DND-41 (cell line): ENCODE measurements around the gene B4GAT1.

Source experiments
- ATAC-seq: fragments of 200-7000 bp; cut with Tn5 transposase; 3 replicates; pipeline ENCODE4 v1.9.1; 2021; ENCODE audit warnings: low read depth; ENCODE audit not compliant: insufficient read depth
- DNase-seq: peaks from one replicate; pipeline ENCODE4 v3.0.0-alpha.2; 2020
- H2AFZ ChIP-seq: 2 replicates; pipeline ENCODE4 v1.6.0; 2012; ENCODE audit warnings: low read depth, low read length
- H3K27ac ChIP-seq: 2 replicates; pipeline ENCODE4 v1.5.1; 2012; ENCODE audit warnings: low read length, inconsistent platforms
- H3K27me3 ChIP-seq: fragments of 200-600 bp; sonication (generic); 2 replicates; pipeline ENCODE4 v1.6.0; 2012; ENCODE audit warnings: low read length, mild to moderate bottlenecking, inconsistent platforms; ENCODE audit not compliant: insufficient read depth, poor library complexity
- H3K36me3 ChIP-seq: 2 replicates; pipeline ENCODE4 v1.5.1; 2012; ENCODE audit warnings: low read length, inconsistent platforms; ENCODE audit not compliant: insufficient read depth
- H3K4me1 ChIP-seq: 2 replicates; pipeline ENCODE4 v1.5.1; 2012; ENCODE audit warnings: mild to moderate bottlenecking, low read length; ENCODE audit not compliant: insufficient read depth
- H3K4me2 ChIP-seq: 2 replicates; pipeline ENCODE4 v1.6.0; 2012; ENCODE audit warnings: mild to moderate bottlenecking, moderate library complexity, low read length, inconsistent platforms; ENCODE audit not compliant: insufficient read depth
- H3K4me3 ChIP-seq, 2 experiments: fragments of 200-600 bp in 1 of 2; shearing (Covaris generic) in 1 of 2; 2 replicates each; pipeline ENCODE4 v1.5.1; 2012 to 2016; ENCODE audit warnings: inconsistent platforms in 2 of 2, low read length in 2 of 2, mild to moderate bottlenecking in 2 of 2, low read depth in 1 of 2, moderate library complexity in 1 of 2
- H3K79me2 ChIP-seq: 2 replicates; pipeline ENCODE4 v1.6.0; 2012; ENCODE audit warnings: low read length, inconsistent platforms; ENCODE audit not compliant: insufficient read depth
- H3K9ac ChIP-seq: 2 replicates; pipeline ENCODE4 v1.6.0; 2012; ENCODE audit warnings: low read depth, mild to moderate bottlenecking, inconsistent platforms, low read length, moderate library complexity
- H3K9me3 ChIP-seq: 2 replicates; pipeline ENCODE4 v1.5.1; 2012; ENCODE audit warnings: low read length, moderate library complexity, mild to moderate bottlenecking, inconsistent platforms; ENCODE audit not compliant: insufficient read depth, severe bottlenecking
- H4K20me1 ChIP-seq: 2 replicates; pipeline ENCODE4 v1.6.0; 2012; ENCODE audit warnings: low read length; ENCODE audit not compliant: insufficient read depth
- CTCF ChIP-seq: IDR thresholded peaks from 2 replicates; pipeline ENCODE4 v1.5.1; 2012; ENCODE audit warnings: borderline replicate concordance, low read length, moderate library complexity, mild to moderate bottlenecking; ENCODE audit not compliant: poor library complexity, severe bottlenecking; ENCODE audit errors: extremely low read depth
- EZH2 ChIP-seq: IDR thresholded peaks from 3 replicates; pipeline ENCODE4 v1.6.1; 2012; ENCODE audit warnings: borderline replicate concordance, low read depth, mild to moderate bottlenecking, moderate library complexity, low read length, inconsistent platforms; ENCODE audit not compliant: severe bottlenecking

Gene B4GAT1

GRCh38 chr11:66337103-66337899 is 10.1 kb downstream of the B4GAT1 start:
- no peak overlapping the region for H3K27ac ChIP-seq
- peaks cover 56% of the 10 kb centered on the region for H3K36me3 ChIP-seq
- TF ChIP-seq EZH2: no peak
- H3K4me3 ChIP-seq: no peak overlapping the region
- DNase-seq (no peak), ATAC-seq (no peak; the same call in 2 of the 3 replicates)
- no peak overlapping the region for H3K9ac ChIP-seq
- H2AFZ ChIP-seq: no peak overlapping the region
- H3K79me2 ChIP-seq: no peaks in the 10 kb centered on the region
- peaks cover 11% of the 10 kb centered on the region for H4K20me1 ChIP-seq
- H3K4me1 ChIP-seq: no peaks in the 10 kb centered on the region
- no peaks in the 10 kb centered on the region for H3K9me3 ChIP-seq
- no peaks in the 10 kb centered on the region for H3K27me3 ChIP-seq
- no peak overlapping the region for H3K4me2 ChIP-seq

DNA sequence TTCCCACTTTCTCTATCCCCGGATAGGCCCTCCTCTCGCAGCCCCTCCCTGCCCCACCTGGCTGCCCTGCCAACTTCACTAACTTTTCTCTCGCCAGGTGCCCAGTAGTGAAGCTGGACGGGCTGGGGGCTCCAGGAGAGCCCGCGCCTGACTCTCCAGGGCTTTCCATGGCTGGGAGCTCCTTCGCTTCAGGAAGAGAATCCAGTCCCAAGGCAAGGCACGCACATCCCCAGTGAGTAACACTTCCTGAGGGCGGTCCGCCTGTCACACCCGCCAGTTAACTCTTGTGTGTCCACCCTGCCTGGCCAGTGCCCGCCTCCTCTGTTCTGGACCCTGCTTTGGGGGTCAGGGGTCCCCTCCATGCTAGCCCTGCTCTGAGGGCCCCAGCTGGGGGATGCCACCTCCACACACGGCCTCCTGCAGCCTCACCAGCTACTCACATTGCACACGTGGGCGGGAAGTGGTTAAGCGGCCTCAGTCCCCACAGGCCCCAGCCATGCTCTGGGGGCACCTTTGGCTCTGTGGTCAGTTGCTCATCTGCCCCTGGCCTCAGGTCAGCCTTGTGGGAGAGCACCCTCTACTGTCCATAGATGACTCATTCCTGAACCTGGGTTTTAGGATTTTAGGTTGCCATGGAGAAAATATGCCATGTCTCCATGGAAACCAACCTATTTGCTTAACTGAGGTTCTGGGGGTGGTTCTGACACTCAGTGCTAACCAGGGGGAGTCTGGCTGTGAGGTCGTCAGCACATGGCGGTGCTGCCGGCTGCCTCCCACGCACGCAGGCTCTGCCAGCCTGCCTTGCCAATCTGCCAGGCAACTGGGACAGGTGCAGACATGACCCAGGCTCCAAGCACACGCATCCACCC is 11.0 kb downstream of the B4GAT1 start, which contains the start of gene RIN1:
RIN1 (minus strand) TSS at position 201 of the 869 bp plus-strand sequence; CDS start at position 169, 32 bp downstream.
- no peaks in the 10 kb centered on the region for H3K4me1 ChIP-seq
- H2AFZ ChIP-seq: no peak within 1 kb of the TSS
- H3K27me3 ChIP-seq: no peaks in the 10 kb centered on the region
- H3K79me2 ChIP-seq: no peaks in the 10 kb centered on the region
- H3K9me3 ChIP-seq: no peaks in the 10 kb centered on the region
- H3K9ac ChIP-seq: no peak within 1 kb of the TSS
- H3K4me3 ChIP-seq: no peak within 1 kb of the TSS
- ATAC-seq (peak; percentile 46), DNase-seq (no peak)
- H4K20me1 ChIP-seq: peaks cover 11% of the 10 kb centered on the region
- TF ChIP-seq CTCF (peak; percentile 15), EZH2 (no peak)
- no peak within 1 kb of the TSS for H3K4me2 ChIP-seq
- H3K36me3 ChIP-seq: peaks cover 48% of the 10 kb centered on the region
- no peak within 1 kb of the TSS for H3K27ac ChIP-seq

GRCh38 chr11:66335531-66336233 is 11.7 kb downstream of the B4GAT1 start:
- Histone ChIP-seq H2AFZ (no peak overlapping the region), H3K4me2 (no peak overlapping the region), H3K4me3 (no peak overlapping the region), H3K9ac (no peak overlapping the region), H3K4me1 (no peaks in the 10 kb centered on the region), H3K9me3 (no peaks in the 10 kb centered on the region), H3K79me2 (no peaks in the 10 kb centered on the region), H3K36me3 (peaks cover 40% of the 10 kb centered on the region), H3K27me3 (no peaks in the 10 kb centered on the region), H3K27ac (no peak overlapping the region), H4K20me1 (peaks cover 11% of the 10 kb centered on the region; the same call in 1 of the 2 replicates)
- DNase-seq: no peak
- ATAC-seq: no peak
- no peak for TF ChIP-seq CTCF
- TF ChIP-seq EZH2: no peak
